Upper lobe of left lung (tissue), 6 donors: ENCODE data around the gene DOC2B. TPM values are rescaled to one million over a fixed set of nuclear protein-coding genes. Genes with fewer than 3 reads are reported as not detected.

Source experiments
- ATAC-seq, 2 donors: fragments of 200-7000 bp; cut with Tn5 transposase; one replicate each; pipeline ENCODE4 v1.9.1; 2022; ENCODE audit warnings: mild to moderate bottlenecking in 2 of 2, moderate library complexity in 2 of 2; ENCODE audit not compliant: low FRiP score in 2 of 2
- DNase-seq, 2 donors: peaks; one replicate each; pipeline ENCODE4 v3.0.0-alpha.2; 2019 to 2020
- H3K27ac ChIP-seq, 4 donors: fragments of 200-600 bp; sonication (generic); one replicate each; pipeline ENCODE4 v1.5.1; 2016 to 2019
- H3K27me3 ChIP-seq, 4 donors: fragments of 200-600 bp; sonication (generic); one replicate each; pipeline ENCODE4 v1.5.1; 2017 to 2019
- H3K36me3 ChIP-seq, 4 donors: fragments of 200-600 bp; sonication (generic); one replicate each; pipeline ENCODE4 v1.5.1; 2016 to 2019
- H3K4me1 ChIP-seq, 4 donors: fragments of 200-600 bp; sonication (generic); one replicate each; pipeline ENCODE4 v1.5.1; 2018 to 2019
- H3K4me3 ChIP-seq, 4 donors: fragments of 200-600 bp; sonication (generic); one replicate each; pipeline ENCODE4 v1.5.1; 2017 to 2019; ENCODE audit warnings: mild to moderate bottlenecking in 2 of 4, moderate library complexity in 1 of 4
- H3K9me3 ChIP-seq, 4 donors: fragments of 200-600 bp; sonication (generic); one replicate each; pipeline ENCODE4 v1.5.1; 2018 to 2019
- CTCF ChIP-seq, 6 experiments: fragments of 450-650 bp in 4 of 6; fragments of 200-600 bp in 2 of 6; sonication (generic) in 2 of 6; IDR thresholded peaks; one replicate each; pipeline ENCODE4 v1.5.1; 2016 to 2019; ENCODE audit warnings: antibody characterized with exemption in 6 of 6
- EP300 ChIP-seq, 4 donors: sonication (generic); formaldehyde crosslinking; IDR thresholded peaks; one replicate each; pipeline ENCODE4 v1.5.1; 2017; ENCODE audit warnings: antibody characterized with exemption in 4 of 4, control low read depth in 2 of 4
- POLR2A ChIP-seq, 4 donors: fragments of 450-650 bp; IDR thresholded peaks; one replicate each; pipeline ENCODE4 v1.5.1; 2016 to 2017; ENCODE audit warnings: antibody characterized with exemption in 4 of 4, mild to moderate bottlenecking in 2 of 4
- POLR2AphosphoS5 ChIP-seq, 2 donors: sonication (generic); formaldehyde crosslinking; IDR thresholded peaks; one replicate each; pipeline ENCODE4 v1.5.1; 2017; ENCODE audit warnings: antibody characterized with exemption in 2 of 2
- WGBS, 2 donors: methylation state at CpG; one replicate each; pipeline ENCODE4 v1.1.5; 2017 to 2018; 5-methylcytosine and 5-hydroxymethylcytosine counted together
- total RNA-seq, 6 donors: library from RNA; depleted of rRNA in 4 of 6; stranded (reverse); fragments of >200 nt in 4 of 6; gene quantifications; one replicate each; pipeline versions ENCODE4 v1.1.0 to v1.2.1, GENCODE V29; 2016 to 2021
- donor health status: DM: no; HTN: no; CAD: no; lungs with moderate emphysema.
- donor health status: DM: no; HTN: yes; CAD: no; lungs with severe emphysema.

Gene DOC2B
- total RNA-seq, 6 donors from 2014 or later: 1.0 to 10.2 (median 4.4) TPM

GRCh38 chr17:177762-178161 is 3.7 kb downstream of the DOC2B start:
- ATAC-seq: no peak
- H3K27me3 ChIP-seq: peaks cover 2 to 20% (median 12%) of the 10 kb centered on the region in 4 donors
- WGBS, 2 donors: 80 to 97% methylated on average over 2 to 6 of the region's 6 CpGs

GRCh38 chr17:177155-177554 is 4.3 kb downstream of the DOC2B start:
- H3K27me3 ChIP-seq: peaks cover 2 to 20% (median 12%) of the 10 kb centered on the region in 4 donors
- H3K9me3 ChIP-seq: no peaks in the 10 kb centered on the region
- H3K4me1 ChIP-seq: peaks cover 14 to 29% (median 20%) of the 10 kb centered on the region in 4 donors
- H3K27ac ChIP-seq: no peak overlapping the region
- WGBS, 2 donors: 73 to 86% methylated on average over 3 of the region's 3 CpGs
- ATAC-seq (no peak), DNase-seq (no peak)
- no peak for TF ChIP-seq POLR2A (IDR thresholded peaks at IDR 0.05)
- TF ChIP-seq POLR2AphosphoS5 (IDR thresholded peaks at IDR 0.05): no peak
- TF ChIP-seq CTCF (IDR thresholded peaks at IDR 0.05): no peak
- H3K36me3 ChIP-seq: no peaks in the 10 kb centered on the region
- no peak overlapping the region for H3K4me3 ChIP-seq

More at GRCh38 chr17:177762-178161, 3.7 kb downstream of the DOC2B start:
- Histone ChIP-seq H3K9me3 (no peaks in the 10 kb centered on the region), H3K36me3 (no peaks in the 10 kb centered on the region), H3K4me3 (no peak overlapping the region), H3K4me1 (peaks cover 19 to 35% (median 23%) of the 10 kb centered on the region in 4 donors), H3K27ac (no peak overlapping the region)
- no peak for TF ChIP-seq POLR2A (IDR thresholded peaks at IDR 0.05)
- TF ChIP-seq POLR2AphosphoS5 (IDR thresholded peaks at IDR 0.05): no peak
- DNase-seq: no peak

- DNase-seq: no peak
- Histone ChIP-seq H3K4me1 (no peaks in the 10 kb centered on the region), H3K27me3 (no peaks in the 10 kb centered on the region), H3K9me3 (no peaks in the 10 kb centered on the region), H3K36me3 (no peaks in the 10 kb centered on the region), H3K4me3 (no peak overlapping the region), H3K27ac (no peak overlapping the region)
- ATAC-seq: no peak
- TF ChIP-seq EP300 (IDR thresholded peaks at IDR 0.05) (no peak), CTCF (IDR thresholded peaks at IDR 0.05) (no peak), POLR2AphosphoS5 (IDR thresholded peaks at IDR 0.05) (no peak), POLR2A (IDR thresholded peaks at IDR 0.05) (no peak)
- whole genome bisulfite sequencing, 2 donors: 76 to 90% methylated on average over 10 of the region's 10 CpGs
These were observed 8.1 kb downstream of the DOC2B start for GRCh38 chr17:173166-173911.

GRCh38 chr17:172401-172800 is 9.0 kb downstream of the DOC2B start:
- no peak overlapping the region for H3K4me3 ChIP-seq
- no peak for ATAC-seq
- DNase-seq: peak in 1 of 2 donors; percentile 56
- H3K27ac ChIP-seq: no peak overlapping the region
- no peak for TF ChIP-seq CTCF (IDR thresholded peaks at IDR 0.05)
- TF ChIP-seq POLR2A (IDR thresholded peaks at IDR 0.05): no peak
- TF ChIP-seq EP300 (IDR thresholded peaks at IDR 0.05): no peak
- TF ChIP-seq POLR2AphosphoS5 (IDR thresholded peaks at IDR 0.05): no peak
- H3K27me3 ChIP-seq: no peaks in the 10 kb centered on the region
- 40 to 90% methylated on average over 2 to 11 of the region's 11 CpGs for WGBS, 2 donors
- no peaks in the 10 kb centered on the region for H3K9me3 ChIP-seq
- H3K36me3 ChIP-seq: no peaks in the 10 kb centered on the region
- H3K4me1 ChIP-seq: no peaks in the 10 kb centered on the region

- Histone ChIP-seq H3K9me3 (no peaks in the 10 kb centered on the region), H3K27me3 (no peaks in the 10 kb centered on the region), H3K4me3 (no peak overlapping the region), H3K4me1 (no peaks in the 10 kb centered on the region), H3K36me3 (no peaks in the 10 kb centered on the region), H3K27ac (no peak overlapping the region)
- 91 to 94% methylated on average over 7 of the region's 13 CpGs for WGBS, 2 donors
- DNase-seq: peak in 1 of 2 donors; percentile 43
- no peak for ATAC-seq
- TF ChIP-seq POLR2A (IDR thresholded peaks at IDR 0.05) (no peak), CTCF (IDR thresholded peaks at IDR 0.05) (no peak), POLR2AphosphoS5 (IDR thresholded peaks at IDR 0.05) (no peak), EP300 (IDR thresholded peaks at IDR 0.05) (no peak)
These were observed 9.6 kb downstream of the DOC2B start for GRCh38 chr17:171871-172270.
